ENCODE results near the gene BMAL1. TPM values are rescaled to one million over a fixed set of nuclear protein-coding genes. Genes with fewer than 3 reads are reported as not detected.
A peak's percentile ranks its signal among the peaks of the same experiment; 100 is the strongest.

BMAL1 gene
- total and polyA plus RNA-seq, 11 donors = 5.7 to 18.2 (median 11.7) TPM

- Histone ChIP-seq H3K4me1 (peaks cover 3 to 72% (median 34%) of the 10 kb centered on the region in 12 donors), H3K9me3 (no peaks in the 10 kb centered on the region), H3K27ac (no peak overlapping the region), H3K27me3 (no peaks in the 10 kb centered on the region), H3K36me3 (no peaks in the 10 kb centered on the region), H3K4me3 (no peak overlapping the region)
- WGBS, 4 donors = 64 to 79% (median 70%) methylated on average over 9 of the region's 9 CpGs
- intact Hi-C loops (cut with DNase I) = loop anchor here in 6 of 10 donors (2.0 to 10.0 kb wide), 3 partner anchors 59 to 128 kb away; partner anchors contain the start of gene BMAL1 (in 5 of the 6)
- ATAC-seq (peak; percentile 46 to 71 (median 58)), DNase-seq (peak in 1 of 5 donors; percentile 49)
- TF ChIP-seq POLR2A (IDR thresholded peaks at IDR 0.05) (no peak), CTCF (IDR thresholded peaks at IDR 0.05) (no peak)
Observed at GRCh38 chr11:13336246-13336878, 58.8 kb downstream of the BMAL1 start.

GRCh38 chr11:13338019-13338426, 60.4 kb downstream of the BMAL1 start:
- TF ChIP-seq POLR2A (IDR thresholded peaks at IDR 0.05) (no peak), CTCF (IDR thresholded peaks at IDR 0.05) (no peak)
- H3K4me1 ChIP-seq = peaks cover 3 to 57% (median 31%) of the 10 kb centered on the region in 12 donors
- DNase-seq = no peak
- H3K36me3 ChIP-seq = no peaks in the 10 kb centered on the region
- H3K4me3 ChIP-seq = peak overlapping the region in 9 of 12 donors; percentile 21 to 49 (median 34)
- intact Hi-C loops (cut with DNase I) = loop anchor here in 5 of 10 donors (5.0 to 10.0 kb wide), 2 partner anchors 61 to 63 kb away; partner anchors contain the start of gene BMAL1 (in 5 of the 5)
- H3K27ac ChIP-seq = peak overlapping the region in 9 of 12 donors; percentile 2 to 80 (median 35)
- peak in 2 of 4 donors; percentile 25 to 39 for ATAC-seq
- WGBS, 4 donors = 19 to 37% (median 23%) methylated on average over 5 of the region's 5 CpGs
- H3K9me3 ChIP-seq = no peaks in the 10 kb centered on the region
- no peaks in the 10 kb centered on the region for H3K27me3 ChIP-seq

GRCh38 chr11:13338427-13339069, 61.0 kb downstream of the BMAL1 start:
- TF ChIP-seq CTCF (IDR thresholded peaks at IDR 0.05) = no peak
- no peak for TF ChIP-seq POLR2A (IDR thresholded peaks at IDR 0.05)
- ATAC-seq = peak in 3 of 4 donors; percentile 23 to 61 (median 51)
- H3K4me3 ChIP-seq = peak overlapping the region in 9 of 12 donors; percentile 21 to 49 (median 34)
- H3K36me3 ChIP-seq = no peaks in the 10 kb centered on the region
- no peaks in the 10 kb centered on the region for H3K27me3 ChIP-seq
- DNase-seq = no peak
- peaks cover 0 to 52% (median 31%) of the 10 kb centered on the region in 12 donors for H3K4me1 ChIP-seq
- intact Hi-C loops (cut with DNase I) = loop anchor here in 5 of 10 donors (5.0 to 10.0 kb wide), 2 partner anchors 61 to 64 kb away; partner anchors contain the start of gene BMAL1 (in 5 of the 5)
- peak overlapping the region in 9 of 12 donors; percentile 2 to 80 (median 35) for H3K27ac ChIP-seq
- H3K9me3 ChIP-seq = no peaks in the 10 kb centered on the region
- WGBS, 4 donors = 76 to 85% (median 78%) methylated on average over 9 of the region's 9 CpGs
